T-helper 1 cell treated with Interleukin-12 subunit alpha and Interleukin-12 subunit beta and Interleukin-4 antibody, amounts not matched to agents 30 μg/mL and 1 μg/mL, for 36 hours (primary cell): ENCODE results near the gene YWHAQ.
A peak's percentile ranks its signal among the peaks of the same experiment; 100 is the strongest.
"Not testable (repeated sequence)": the region's sequence is repeated elsewhere in the genome, so short reads cannot be mapped to it uniquely, and the experiment has no call there.

Experiments used
- H3K27ac Mint-ChIP-seq: one replicate; pipeline ENCODE4 v1.8.0; 2021; ENCODE audit warnings: mild to moderate bottlenecking, mixed read lengths
- H3K27me3 Mint-ChIP-seq: one replicate; pipeline ENCODE4 v1.8.0; 2021; ENCODE audit warnings: low read depth, mixed read lengths
- H3K36me3 Mint-ChIP-seq: one replicate; pipeline ENCODE4 v1.8.0; 2021; ENCODE audit warnings: low read depth, mixed read lengths
- H3K4me1 Mint-ChIP-seq: one replicate; pipeline ENCODE4 v1.8.0; 2021; ENCODE audit warnings: low read depth, mixed read lengths
- H3K4me3 Mint-ChIP-seq: one replicate; pipeline ENCODE4 v1.8.0; 2021; ENCODE audit warnings: mild to moderate bottlenecking, moderate library complexity, mixed read lengths
- H3K9me3 Mint-ChIP-seq: one replicate; pipeline ENCODE4 v1.8.0; 2021; ENCODE audit warnings: mixed read lengths

The YWHAQ gene

DNA sequence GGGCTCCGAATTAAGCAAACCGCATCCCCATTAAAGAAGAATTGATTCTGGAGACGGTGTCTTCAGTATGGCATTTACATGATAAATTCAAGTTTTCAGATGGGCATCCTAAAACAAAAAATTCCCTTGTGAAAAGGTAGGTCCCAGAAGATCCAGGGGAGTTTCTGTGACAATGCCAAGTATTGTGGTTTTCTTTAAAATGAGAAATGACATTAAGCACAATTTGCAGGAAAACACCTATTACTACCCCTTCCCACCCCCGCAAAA lies 689 bp upstream of the YWHAQ start:
- Mint-ChIP-seq H3K36me3 (peaks cover 35% of the 10 kb centered on the region), H3K9me3 (no peaks in the 10 kb centered on the region), H3K27ac (peak overlapping the region; percentile 93), H3K4me1 (peaks cover 36% of the 10 kb centered on the region), H3K27me3 (peaks cover 33% of the 10 kb centered on the region), H3K4me3 (peak overlapping the region; percentile 86)

DNA sequence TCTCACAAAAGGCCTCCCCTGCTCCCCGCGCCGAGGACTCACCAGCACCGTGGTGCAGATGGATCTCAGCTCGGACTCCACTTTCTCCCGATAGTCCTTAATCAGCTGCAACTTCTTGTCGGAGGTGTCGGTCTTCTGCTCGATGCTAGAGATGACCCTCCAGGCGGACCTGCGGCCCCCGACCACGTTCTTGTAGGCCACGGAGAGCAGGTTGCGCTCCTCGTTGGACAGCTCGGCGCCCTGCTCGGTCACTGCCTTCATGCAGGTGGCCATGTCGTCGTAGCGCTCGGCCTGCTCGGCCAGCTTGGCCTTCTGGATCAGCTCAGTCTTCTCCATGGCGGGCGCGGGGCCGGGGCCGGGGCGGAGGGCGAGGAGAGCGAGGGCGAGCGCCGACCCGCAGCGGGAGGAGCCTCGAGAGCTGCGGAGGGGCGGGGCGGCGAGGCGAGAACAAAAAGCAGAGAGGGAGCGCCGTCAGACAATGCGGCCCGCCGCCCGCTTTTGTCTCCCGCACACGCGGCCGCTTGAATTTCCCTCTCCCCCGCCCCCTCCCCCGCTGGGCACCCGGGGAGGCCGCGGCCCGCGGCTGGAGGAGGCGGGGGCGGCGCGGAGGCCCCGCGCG lies 571 bp downstream of the YWHAQ start:
- H3K36me3 Mint-ChIP-seq: peaks cover 43% of the 10 kb centered on the region
- peak overlapping the region; percentile 89 for H3K27ac Mint-ChIP-seq
- peaks cover 45% of the 10 kb centered on the region for H3K4me1 Mint-ChIP-seq
- H3K4me3 Mint-ChIP-seq: peak overlapping the region; percentile 95
- H3K27me3 Mint-ChIP-seq: peaks cover 28% of the 10 kb centered on the region
- H3K9me3 Mint-ChIP-seq: no peaks in the 10 kb centered on the region

DNA sequence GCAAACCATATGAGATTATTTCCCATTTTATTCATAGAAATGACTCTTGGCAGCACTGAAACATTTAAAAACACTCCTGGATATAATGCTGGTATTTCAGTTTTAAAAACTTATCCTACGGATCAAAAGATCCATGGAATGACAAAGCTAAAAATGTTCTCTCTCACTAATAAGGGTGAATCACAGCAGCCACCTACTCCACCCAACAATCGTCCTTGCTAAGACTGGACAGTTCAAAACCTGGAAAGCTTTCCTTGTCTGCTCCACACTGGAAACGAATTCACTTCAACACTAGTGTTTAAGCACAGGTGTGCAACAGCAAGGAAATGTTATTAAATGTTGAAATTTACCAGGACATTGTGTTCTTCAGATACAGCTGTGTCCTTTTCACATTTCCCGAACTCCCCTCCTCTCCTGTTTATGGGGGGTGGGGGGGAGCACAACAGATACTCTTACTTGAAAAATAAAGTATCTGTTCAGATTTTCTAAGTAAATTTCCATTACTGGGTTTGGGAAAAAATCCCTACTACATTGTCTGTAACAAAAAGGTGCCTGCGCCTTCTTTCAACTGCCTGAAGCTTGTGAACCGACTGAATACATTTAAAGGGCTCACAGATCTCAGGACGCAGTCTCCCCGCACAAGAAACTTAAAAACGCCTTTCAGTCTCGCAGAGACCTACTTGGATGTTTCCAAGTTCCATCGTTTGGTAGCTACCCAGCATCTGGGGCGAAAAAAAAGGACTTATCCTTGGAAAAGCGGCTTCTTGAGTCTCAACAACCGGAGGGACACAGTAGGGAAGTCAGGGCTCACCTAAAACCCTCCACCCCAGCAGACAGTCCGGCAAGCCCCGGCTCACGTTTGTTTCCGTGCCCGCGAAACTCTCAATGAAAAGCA lies 1.3 kb downstream of the YWHAQ start:
- Mint-ChIP-seq H3K9me3 (no peaks in the 10 kb centered on the region), H3K36me3 (peaks cover 45% of the 10 kb centered on the region), H3K27me3 (peaks cover 23% of the 10 kb centered on the region), H3K4me3 (peak overlapping the region; percentile 95), H3K4me1 (peaks cover 45% of the 10 kb centered on the region), H3K27ac (peak overlapping the region; percentile 89)

DNA sequence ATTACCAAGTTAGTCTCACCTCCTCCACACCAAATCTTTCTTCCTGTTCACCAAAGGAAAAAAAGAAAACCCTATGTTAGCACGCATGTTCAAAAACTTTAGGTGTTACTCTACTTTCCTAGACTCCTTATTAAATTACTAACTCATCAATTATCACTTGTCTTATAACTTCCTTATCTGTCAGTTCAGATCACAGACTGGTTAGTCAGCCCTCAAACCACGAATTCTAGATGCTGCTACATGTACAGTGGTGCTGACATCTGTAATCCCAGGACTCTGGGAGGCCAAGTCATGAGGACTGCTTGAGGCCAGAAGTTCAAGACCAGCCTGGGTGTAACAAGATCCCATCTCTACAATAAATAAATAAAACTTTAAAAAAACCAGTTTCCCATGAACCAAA lies 3.5 kb downstream of the YWHAQ start:
- Mint-ChIP-seq H3K27me3 (peaks cover 11% of the 10 kb centered on the region), H3K9me3 (no peaks in the 10 kb centered on the region), H3K36me3 (peaks cover 53% of the 10 kb centered on the region), H3K4me3 (peak overlapping the region; percentile 21), H3K4me1 (peaks cover 47% of the 10 kb centered on the region), H3K27ac (peak overlapping the region; percentile 10)

DNA sequence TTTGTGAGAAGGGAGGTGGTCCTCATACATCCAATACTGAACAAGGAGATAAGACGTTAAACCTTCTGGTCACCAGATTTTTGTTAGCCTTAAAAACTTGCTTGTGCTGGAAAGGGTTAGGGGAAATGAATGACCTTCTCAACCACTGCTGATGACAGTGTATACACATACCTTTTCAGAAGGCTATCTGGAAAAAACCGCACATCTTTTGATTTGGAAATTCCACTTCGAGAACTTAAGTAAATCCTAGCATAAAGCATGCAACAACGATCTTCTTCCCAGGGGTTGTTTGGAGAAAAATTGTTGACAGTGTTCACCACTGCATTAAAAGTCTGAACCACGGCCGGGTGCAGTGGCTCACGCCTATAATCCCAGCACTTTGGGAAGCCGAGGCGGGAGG lies 7.6 kb downstream of the YWHAQ start:
- no peak overlapping the region for H3K4me3 Mint-ChIP-seq
- peaks cover 51% of the 10 kb centered on the region for H3K4me1 Mint-ChIP-seq
- no peaks in the 10 kb centered on the region for H3K9me3 Mint-ChIP-seq

DNA sequence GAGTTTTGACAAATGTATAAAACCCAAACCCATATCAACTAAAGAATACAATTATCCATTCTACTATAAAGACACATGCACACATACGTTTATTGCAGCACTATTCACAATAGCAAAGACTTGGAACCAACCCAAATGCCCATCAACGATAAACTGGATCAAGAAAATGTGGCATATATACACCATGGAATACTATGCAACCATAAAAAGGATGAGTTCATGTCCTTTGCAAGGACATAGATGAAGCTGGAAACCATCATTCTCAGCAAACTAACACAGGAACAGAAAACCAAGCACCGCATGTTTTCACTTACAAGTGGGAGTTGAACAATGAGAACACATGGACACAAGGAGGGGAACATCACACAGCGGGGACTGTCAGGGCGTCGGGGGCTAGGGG lies 9.1 kb downstream of the YWHAQ start:
- Mint-ChIP-seq H3K36me3 (peaks cover 28% of the 10 kb centered on the region), H3K4me1 (peaks cover 46% of the 10 kb centered on the region)
- not testable (repeated sequence) for H3K9me3 Mint-ChIP-seq, H3K4me3 Mint-ChIP-seq, H3K27me3 Mint-ChIP-seq, H3K27ac Mint-ChIP-seq

More for the DNA sequence above, 7.6 kb downstream of the YWHAQ start:
- Mint-ChIP-seq H3K27ac (no peak overlapping the region), H3K36me3 (peaks cover 37% of the 10 kb centered on the region), H3K27me3 (no peaks in the 10 kb centered on the region)

DNA sequence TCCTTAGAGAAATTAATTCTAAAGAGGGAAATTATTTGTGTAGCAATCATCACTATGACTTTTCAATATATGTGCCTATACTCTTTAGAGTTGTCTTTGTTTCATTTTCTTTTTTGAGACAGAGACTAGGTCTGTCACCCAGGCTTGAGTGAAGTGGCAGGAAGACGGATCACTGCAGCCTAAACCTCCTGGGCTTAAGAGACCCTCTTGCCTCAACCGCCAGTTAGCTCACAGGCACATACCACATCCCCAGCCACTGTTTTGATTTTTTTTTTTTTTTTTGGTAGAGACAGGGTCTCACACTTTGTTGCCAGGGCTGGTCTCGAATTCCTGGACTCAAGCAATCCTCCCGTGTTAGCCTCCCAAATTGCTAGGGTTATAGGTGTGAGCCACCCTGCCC lies 12.4 kb downstream of the YWHAQ start:
- peak overlapping the region; percentile 39 for H3K4me3 Mint-ChIP-seq
- peak overlapping the region; percentile 82 for H3K27ac Mint-ChIP-seq
- H3K9me3 Mint-ChIP-seq: no peaks in the 10 kb centered on the region
- H3K27me3 Mint-ChIP-seq: no peaks in the 10 kb centered on the region
- H3K4me1 Mint-ChIP-seq: peaks cover 58% of the 10 kb centered on the region
- peaks cover 21% of the 10 kb centered on the region for H3K36me3 Mint-ChIP-seq

DNA sequence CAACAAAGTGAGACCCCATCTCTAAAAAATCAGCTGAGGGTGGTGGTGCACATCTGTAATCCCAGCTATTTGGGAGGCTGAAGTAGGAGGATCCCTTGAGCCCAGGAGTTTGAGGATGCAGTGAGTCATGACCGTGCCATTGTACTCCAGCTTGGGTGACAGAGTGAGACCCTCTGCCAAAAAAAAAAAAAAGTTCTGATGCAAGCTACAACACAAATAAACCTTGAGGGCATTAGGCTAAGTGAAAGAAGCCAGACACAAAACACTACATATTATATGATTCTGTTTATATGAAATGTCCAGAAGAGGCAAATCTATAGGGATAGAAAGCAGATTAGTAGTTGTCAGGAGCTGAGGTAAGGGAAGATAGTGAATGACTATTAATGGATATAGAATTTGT lies 13.0 kb downstream of the YWHAQ start:
- no peaks in the 10 kb centered on the region for H3K9me3 Mint-ChIP-seq

DNA sequence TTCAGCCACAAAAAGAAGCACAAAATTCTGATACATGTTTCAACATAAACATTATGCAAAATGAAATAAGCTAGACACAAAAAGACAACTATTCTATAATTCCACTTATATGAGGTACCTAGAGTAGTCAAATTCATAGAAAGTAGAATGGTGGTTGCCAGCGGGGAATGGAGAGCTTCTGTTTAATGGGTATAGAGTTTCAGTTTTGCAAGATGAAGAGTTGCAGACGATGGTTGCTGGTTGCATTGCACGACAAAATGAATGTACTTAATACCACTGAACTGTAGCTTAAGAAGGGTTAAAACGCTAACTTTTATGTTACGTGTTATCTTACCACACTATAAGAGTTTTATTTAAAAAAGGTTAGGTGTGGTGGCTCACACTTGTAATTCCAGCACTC lies 13.5 kb downstream of the YWHAQ start:
- no peaks in the 10 kb centered on the region for H3K9me3 Mint-ChIP-seq
- H3K27ac Mint-ChIP-seq: no peak overlapping the region
- H3K27me3 Mint-ChIP-seq: no peaks in the 10 kb centered on the region
- peaks cover 62% of the 10 kb centered on the region for H3K4me1 Mint-ChIP-seq
- H3K36me3 Mint-ChIP-seq: peaks cover 15% of the 10 kb centered on the region
- H3K4me3 Mint-ChIP-seq: no peak overlapping the region

More for the DNA sequence above, 13.0 kb downstream of the YWHAQ start:
- Mint-ChIP-seq H3K27me3 (no peaks in the 10 kb centered on the region), H3K4me1 (peaks cover 61% of the 10 kb centered on the region), H3K4me3 (peak overlapping the region; percentile 11), H3K27ac (peak overlapping the region; percentile 41), H3K36me3 (peaks cover 18% of the 10 kb centered on the region)

DNA sequence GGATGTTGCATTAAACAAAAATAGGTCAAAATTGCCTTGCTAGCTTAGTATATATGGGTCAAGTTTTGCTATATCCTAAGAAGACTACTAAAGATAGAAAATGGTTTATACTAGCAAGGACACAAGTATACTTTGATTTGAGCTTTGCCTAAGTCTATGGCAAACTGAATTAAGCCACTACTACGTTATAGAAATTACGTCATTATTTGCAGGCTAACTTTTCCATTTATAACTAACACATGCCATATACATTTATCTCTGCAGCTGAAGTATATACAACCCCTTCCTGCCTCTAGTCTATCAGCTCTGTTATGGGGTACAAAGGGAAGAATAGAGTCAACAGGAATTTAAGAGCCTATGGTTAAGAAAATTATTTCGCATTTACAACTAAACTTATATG lies 16.2 kb downstream of the YWHAQ start:
- no peak overlapping the region for H3K4me3 Mint-ChIP-seq
- H3K27me3 Mint-ChIP-seq: no peaks in the 10 kb centered on the region
- peaks cover 21% of the 10 kb centered on the region for H3K36me3 Mint-ChIP-seq
- H3K4me1 Mint-ChIP-seq: peaks cover 58% of the 10 kb centered on the region
- no peaks in the 10 kb centered on the region for H3K9me3 Mint-ChIP-seq
- no peak overlapping the region for H3K27ac Mint-ChIP-seq

DNA sequence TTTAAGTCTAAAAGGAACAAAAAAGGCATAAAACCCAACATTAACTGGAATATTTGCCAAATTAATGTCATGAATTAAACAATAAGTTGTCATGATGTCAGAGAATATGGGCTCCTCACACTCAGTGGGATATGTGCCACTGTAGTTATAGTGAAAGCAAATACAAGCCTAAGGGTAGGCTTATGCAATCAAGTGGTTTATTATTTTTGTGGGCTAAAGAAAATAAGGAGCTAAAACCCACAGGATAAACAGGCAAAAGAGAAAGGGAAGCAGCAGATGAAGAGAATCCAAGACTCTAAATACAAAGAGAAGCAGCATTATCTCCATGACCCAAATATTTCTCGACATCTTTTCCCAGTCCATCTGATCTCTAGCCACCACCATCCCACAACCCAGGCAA lies 17.5 kb downstream of the YWHAQ start:
- Mint-ChIP-seq H3K27ac (no peak overlapping the region), H3K36me3 (peaks cover 21% of the 10 kb centered on the region), H3K4me3 (no peak overlapping the region), H3K4me1 (peaks cover 62% of the 10 kb centered on the region), H3K27me3 (no peaks in the 10 kb centered on the region), H3K9me3 (no peaks in the 10 kb centered on the region)

DNA sequence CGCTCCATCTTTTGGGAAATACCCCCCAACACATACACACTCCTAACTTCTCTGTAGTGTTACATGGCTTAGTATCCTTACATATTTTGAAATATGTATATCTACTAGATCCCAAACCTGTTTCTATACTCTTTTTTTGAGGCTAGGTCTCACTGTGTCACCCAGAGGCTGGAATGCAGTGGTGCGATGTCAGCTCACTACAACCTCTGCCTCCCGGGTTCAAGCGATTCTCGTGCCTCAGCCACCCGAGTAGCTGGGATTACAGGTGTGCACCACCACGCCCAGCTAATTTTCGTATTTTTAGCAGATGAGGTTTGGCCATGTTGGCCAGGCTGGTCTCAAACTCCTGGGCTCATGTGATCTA lies 19.3 kb downstream of the YWHAQ start:
- not testable (repeated sequence) for H3K27me3 Mint-ChIP-seq, H3K9me3 Mint-ChIP-seq, H3K27ac Mint-ChIP-seq, H3K4me3 Mint-ChIP-seq
- Mint-ChIP-seq H3K4me1 (peaks cover 62% of the 10 kb centered on the region), H3K36me3 (peaks cover 23% of the 10 kb centered on the region)

DNA sequence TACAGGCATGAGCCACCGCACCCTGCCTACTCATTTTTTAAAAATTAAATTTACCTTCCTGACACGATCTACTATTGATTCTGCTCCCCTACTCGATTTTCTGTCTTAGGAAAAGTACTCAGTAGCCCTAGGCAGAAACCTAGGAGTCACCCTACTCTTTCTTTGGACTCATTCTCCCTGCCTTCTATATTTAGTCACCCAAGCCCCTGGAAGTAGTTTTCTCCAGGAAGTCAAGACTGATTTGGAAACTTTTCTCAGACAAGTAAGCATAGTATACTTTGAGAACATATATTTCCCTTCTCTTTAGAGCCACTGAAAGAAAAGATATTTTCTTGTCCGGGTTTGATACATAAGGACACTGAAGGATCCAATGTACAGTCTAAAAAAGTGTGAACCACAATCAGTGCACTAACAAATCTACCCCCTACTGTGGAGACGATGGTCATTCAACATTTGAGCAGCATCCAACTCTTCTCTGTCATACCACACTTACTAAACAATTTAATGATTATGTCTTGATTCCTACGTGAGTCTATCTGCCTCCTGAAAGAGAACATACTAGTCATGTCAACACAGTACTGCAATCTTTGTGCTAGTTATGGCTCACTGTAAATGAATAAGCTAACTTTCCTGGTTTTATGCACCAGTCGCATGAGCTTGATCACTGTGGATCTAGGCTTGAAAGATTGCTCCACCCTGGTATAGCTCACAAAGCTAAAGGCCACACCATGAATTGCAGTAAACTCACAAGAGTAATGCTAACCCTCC lies 19.8 kb downstream of the YWHAQ start:
- Mint-ChIP-seq H3K4me1 (peaks cover 58% of the 10 kb centered on the region), H3K36me3 (peaks cover 22% of the 10 kb centered on the region), H3K4me3 (no peak overlapping the region), H3K9me3 (no peaks in the 10 kb centered on the region), H3K27me3 (no peaks in the 10 kb centered on the region), H3K27ac (peak overlapping the region; percentile 27)

DNA sequence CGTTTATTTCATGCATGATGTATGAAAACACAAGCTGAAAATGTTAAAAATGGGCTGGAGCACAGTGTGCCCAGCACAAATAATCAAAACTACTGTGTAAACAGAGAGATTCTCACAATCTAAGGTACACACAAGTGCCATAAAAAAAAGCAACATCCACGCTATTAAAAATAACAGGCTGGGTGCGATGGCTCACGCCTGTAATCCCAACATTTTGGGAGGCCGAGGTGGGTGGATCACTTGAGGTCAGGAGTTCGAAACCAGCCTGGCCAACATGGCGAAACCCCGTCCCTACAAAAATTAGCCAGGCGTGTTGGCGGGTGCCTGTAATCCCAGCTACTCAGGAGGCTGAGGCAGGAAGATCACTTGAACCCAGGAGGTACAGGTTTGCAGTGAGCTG lies 22.3 kb downstream of the YWHAQ start:
- Mint-ChIP-seq H3K4me3 (peak overlapping the region; percentile 78), H3K4me1 (peaks cover 42% of the 10 kb centered on the region), H3K36me3 (peaks cover 25% of the 10 kb centered on the region), H3K27ac (peak overlapping the region; percentile 95)
- H3K9me3 Mint-ChIP-seq, H3K27me3 Mint-ChIP-seq: not testable (repeated sequence)

DNA sequence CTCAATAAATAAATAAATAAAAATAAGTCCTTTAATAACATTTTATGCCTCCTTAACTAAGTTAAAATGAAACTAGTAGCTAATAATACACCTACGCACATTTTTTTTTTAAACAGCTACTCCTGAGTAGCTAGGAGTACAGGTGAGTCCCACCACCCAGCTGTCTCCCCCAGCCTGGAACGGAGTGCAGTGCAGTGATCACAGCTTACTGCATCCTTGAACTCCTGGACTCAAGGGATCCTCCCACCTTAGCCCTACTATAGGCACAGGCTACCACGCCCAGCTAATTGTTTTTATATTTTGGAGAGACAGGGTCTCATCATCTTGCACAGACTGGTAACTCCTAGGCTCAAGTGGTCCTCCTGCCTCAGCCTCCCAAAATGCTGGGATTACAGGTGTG lies 28.4 kb downstream of the YWHAQ start:
- Mint-ChIP-seq H3K27me3 (no peaks in the 10 kb centered on the region), H3K4me1 (peaks cover 8% of the 10 kb centered on the region), H3K9me3 (peaks cover 23% of the 10 kb centered on the region), H3K27ac (no peak overlapping the region), H3K4me3 (no peak overlapping the region), H3K36me3 (peaks cover 48% of the 10 kb centered on the region)
